D721Med (cell line): Measurements from ENCODE around the gene AHCTF1.
"Not testable (repeated sequence)": the region's sequence is repeated elsewhere in the genome, so short reads cannot be mapped to it uniquely, and the experiment has no call there.

Source experiments
- DNase-seq: peaks from one replicate; pipeline ENCODE4 v3.0.0; 2011; ENCODE audit warnings: low spot score; ENCODE audit not compliant: insufficient read length
- FAIRE-seq: peaks from 2 replicates; lab custom pipeline; 2011; peaks lifted over from hg19 to GRCh38; lab: Jason Lieb, UNC
- CTCF ChIP-seq: IDR thresholded peaks from 2 replicates; pipeline ENCODE4 v1.5.1; 2012; ENCODE audit warnings: mild to moderate bottlenecking, control low read depth; ENCODE audit not compliant: insufficient read depth; ENCODE audit errors: missing control alignments

AHCTF1 gene

GRCh38 chr1:246860401-246860800 lies 71.3 kb downstream of the AHCTF1 start:
- TF ChIP-seq CTCF, result no peak
- FAIRE-seq (peak; percentile 70), DNase-seq (no peak)

GRCh38 chr1:246856371-246856770 lies 75.4 kb downstream of the AHCTF1 start:
- DNase-seq (no peak), FAIRE-seq (peak; percentile 11)
- TF ChIP-seq CTCF, result no peak

GRCh38 chr1:246850640-246851039 lies 81.1 kb downstream of the AHCTF1 start:
- not testable (repeated sequence) for FAIRE-seq, DNase-seq

GRCh38 chr1:246843876-246844275 lies 87.9 kb downstream of the AHCTF1 start:
- peak; percentile 48 for FAIRE-seq
- no peak for DNase-seq
- no peak for TF ChIP-seq CTCF

GRCh38 chr1:246840761-246841160 lies 91.0 kb downstream of the AHCTF1 start:
- FAIRE-seq, result peak; percentile 81
- DNase-seq, result not testable (repeated sequence)

- FAIRE-seq, result no peak
- DNase-seq, result no peak
- no peak for TF ChIP-seq CTCF
These were observed 93.7 kb downstream of the AHCTF1 start for GRCh38 chr1:246838118-246838456.

- no peak for FAIRE-seq
- no peak for DNase-seq
- TF ChIP-seq CTCF, result no peak
These were observed 94.2 kb downstream of the AHCTF1 start for GRCh38 chr1:246837418-246838117.

- TF ChIP-seq CTCF, result no peak
- DNase-seq, result no peak
- peak; percentile 70 for FAIRE-seq
These were observed 95.4 kb downstream of the AHCTF1 start for GRCh38 chr1:246836209-246836966.
